Measurements from ENCODE around the gene DCDC1.

DCDC1 gene

DNA sequence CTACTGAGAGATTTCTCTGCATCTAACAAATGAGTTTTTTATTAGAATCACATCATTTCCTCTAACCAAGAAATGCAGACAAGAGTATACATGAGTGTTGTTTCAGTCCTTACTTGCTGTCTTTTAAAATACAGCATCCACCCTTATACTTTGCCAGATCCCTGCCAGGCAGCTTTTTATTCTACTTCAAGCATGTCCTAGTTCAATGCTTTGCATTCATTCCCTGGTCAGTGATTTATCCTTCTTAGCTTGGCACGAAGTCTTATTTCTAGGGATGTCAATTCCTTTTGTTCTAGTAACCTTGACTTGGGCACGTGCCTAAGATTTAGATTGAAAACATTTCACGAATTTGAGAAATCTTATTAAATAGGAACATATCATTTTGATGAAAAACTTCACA lies 476.2 kb downstream of the DCDC1 start:
- no peak for DNase-seq

DNA sequence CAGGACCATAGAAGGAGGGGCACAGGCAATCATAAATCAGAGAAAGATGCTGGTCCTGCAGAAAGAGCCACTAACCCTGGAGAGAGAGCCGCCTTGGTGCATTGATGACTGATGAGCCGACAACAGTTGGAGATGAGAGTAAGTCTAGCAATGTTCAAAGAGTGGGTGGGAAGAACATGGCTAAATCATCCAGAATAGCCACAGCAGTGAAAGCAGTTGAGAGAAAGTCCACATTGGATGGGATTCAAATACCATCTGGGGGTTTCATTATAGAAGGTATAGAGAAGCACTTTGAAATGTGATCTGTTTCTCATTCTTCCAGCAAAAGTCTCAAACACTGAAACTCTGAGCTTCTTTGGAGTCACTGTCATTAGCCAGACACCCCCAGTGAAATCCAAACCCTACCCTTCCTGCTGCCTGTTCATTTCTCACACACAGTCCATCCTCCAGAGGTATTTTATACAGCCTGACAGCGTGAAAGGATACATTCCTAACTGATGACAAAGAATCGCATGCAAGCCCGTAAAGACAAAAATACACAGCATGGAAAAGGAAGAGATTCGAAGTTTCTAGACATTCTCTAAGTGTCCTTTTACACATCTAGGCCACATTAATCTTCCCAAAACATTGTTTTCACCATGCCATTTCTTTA lies 480.3 kb downstream of the DCDC1 start:
- no peak for DNase-seq

DNA sequence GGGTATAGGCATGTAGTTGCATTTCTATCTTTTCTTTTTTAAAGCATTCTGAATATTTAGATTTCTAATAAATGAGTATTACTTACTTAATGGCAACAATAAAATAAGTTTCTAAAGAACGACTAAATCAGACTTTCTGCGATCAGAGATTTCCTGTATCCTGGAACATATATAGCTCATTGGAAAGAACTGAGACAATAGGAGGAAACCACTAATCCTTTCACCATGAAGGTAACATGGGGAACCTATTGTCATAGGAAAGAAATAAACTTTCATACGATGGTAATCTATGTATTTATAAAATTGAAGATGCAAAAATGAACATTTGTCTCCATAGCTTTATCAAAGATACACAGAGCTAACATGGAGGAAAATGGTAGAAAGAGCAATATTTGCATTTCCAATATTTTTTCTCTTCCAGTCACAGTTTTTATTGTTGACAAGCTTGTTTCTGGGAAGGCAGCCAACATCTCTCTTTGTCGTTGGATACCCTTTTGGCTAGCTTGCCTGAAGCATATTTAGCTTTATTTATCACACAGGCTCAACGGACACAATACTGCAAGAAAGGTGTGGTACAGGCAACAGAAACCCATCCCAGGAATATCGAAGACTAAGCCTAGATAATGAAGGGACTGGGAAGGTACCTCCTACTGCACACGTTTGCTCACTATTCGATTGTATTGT lies 490.1 kb downstream of the DCDC1 start:
- DNase-seq = peak; percentile 90

DNA sequence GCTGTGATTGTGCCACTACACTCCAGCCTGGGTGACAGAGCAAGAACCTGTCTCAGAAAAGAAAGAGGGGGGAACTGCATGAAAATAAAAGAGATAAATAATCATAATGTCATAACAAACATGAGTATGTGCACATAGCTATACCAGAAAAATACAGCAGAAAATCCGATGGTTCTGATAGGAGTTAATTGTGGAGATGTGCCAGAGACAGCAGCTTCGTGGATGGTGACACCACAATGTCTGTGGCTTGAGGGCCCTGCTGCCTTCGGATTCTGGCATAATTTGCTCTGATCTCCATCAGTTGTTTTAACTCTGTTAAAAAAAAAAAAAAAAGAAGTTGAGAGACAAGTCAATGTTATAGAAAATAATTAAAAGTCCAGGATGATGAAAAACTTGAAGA lies 491.1 kb downstream of the DCDC1 start:
- DNase-seq = no peak

DNA sequence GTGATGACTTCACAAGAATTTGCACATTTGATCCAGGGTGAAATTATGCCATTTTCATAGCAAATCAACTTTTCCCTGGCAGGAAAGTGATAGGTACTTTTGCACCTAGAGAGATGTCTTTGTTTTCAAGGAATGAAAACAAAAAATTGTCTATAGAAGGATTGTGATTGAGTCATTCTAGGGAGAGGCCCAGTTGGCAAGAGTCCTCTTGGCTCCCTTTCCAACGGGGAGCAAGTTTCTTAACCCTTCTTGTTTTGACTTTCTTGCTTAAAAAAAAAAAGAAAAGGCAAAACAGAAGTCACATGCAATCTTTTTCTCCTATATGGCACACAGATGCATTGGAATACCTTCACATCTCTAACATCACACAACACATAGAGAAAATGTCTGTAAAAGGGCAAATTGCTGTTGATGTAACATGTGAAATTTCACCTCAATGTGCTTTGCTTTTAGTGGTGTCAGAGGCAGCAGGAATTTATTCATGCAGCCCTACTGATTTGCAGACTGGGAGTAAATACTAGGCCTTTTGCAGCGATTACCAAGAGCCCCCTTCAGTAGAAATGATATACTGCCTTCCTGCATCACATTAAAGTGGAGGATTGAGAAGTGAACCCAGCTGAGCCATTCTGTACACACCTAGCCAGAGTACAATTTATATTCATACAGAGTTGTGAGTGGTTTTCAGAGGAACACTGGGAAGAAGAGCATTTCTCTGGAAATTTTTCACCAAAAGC lies 492.7 kb downstream of the DCDC1 start:
- no peak for DNase-seq

DNA sequence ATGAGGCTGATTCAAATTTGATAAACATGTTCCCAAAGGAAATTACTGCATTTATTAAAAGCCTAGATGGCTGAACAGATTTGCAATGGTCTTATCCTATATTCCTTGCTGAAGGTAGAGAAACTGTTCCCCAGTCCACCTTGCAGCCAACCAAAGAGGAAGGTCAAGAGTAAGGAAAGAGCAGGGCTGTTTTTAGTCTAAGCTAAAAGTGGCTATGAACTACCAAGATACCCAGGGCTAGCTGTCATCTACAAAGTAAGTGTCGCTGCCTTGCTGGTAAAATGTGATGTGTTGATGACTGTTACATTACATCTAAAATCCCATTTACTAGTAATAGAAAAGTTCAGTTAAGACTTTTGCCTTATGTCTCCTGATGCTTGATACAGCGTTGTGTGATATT lies 493.3 kb downstream of the DCDC1 start:
- DNase-seq = no peak

DNA sequence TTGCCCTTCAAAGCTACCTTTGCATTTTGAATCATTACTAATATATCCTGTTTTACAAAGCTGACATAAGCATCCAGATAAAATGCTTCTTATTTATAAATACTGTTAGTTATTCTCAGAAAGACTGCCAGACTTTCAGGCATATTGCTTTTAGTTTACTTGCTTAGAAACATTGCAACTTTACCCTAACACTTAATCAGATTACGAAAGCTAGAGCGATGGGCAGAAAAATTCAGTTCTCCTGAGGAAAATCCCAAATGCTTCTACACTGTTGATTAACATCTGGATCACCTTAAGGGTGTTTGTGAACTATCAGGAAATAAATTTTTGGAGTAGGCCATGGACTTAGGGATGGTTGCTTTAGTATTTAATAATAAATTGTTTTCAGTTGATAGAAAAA lies 493.7 kb downstream of the DCDC1 start:
- no peak for DNase-seq

DNA sequence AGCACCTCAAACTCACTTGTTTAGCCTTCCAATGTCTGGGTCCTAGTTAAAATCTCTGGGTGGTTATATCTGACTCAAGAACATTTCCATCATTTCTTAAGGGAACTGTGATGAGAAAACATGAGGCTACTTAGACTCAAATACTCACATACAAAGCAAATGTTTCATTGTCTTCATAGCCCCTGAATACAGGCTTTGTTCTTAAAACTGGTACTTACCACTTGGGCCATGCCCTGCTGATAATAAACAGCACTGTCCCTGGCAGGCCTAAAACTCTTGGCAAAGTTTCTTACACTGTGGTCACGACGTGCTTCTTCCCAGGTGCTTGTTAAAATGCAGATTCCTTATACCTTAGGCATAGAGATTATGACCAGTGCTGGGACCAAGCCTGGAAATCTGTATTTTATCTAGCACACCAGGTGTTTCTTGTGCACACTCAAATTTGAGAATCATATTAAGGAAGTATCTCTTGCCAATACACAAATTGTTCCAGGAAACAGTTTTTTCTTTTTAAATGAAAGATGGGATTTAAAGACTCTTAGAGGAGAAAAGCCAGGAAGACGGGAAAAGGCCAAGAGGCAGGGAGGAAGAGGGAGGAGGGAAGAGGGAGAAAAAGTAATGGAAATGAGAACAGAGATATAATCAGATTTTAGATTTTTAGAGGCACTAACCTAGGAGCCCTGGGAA lies 495.5 kb downstream of the DCDC1 start:
- no peak for DNase-seq

DNA sequence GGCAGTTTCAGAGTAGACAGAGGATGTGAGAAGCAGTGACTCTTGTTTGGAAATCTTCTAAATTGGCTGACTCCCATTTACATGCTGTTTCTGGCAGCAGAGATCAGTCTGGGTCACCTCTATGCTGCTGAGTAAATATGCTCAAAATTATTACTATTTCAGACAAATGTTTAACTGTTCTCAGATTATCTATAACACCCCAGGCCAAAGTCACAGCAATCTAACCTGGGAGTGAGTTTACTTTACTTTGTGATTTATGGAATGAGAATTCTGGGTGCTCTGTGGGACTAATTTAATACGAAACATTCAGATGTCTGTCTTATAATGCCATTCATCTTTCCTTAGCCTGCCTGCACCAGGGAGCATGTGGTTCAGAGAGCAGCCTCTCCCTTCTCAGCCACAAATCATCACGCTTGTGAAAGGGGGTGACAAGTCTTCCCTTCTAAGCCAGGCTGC lies 500.9 kb downstream of the DCDC1 start:
- DNase-seq = no peak

DNA sequence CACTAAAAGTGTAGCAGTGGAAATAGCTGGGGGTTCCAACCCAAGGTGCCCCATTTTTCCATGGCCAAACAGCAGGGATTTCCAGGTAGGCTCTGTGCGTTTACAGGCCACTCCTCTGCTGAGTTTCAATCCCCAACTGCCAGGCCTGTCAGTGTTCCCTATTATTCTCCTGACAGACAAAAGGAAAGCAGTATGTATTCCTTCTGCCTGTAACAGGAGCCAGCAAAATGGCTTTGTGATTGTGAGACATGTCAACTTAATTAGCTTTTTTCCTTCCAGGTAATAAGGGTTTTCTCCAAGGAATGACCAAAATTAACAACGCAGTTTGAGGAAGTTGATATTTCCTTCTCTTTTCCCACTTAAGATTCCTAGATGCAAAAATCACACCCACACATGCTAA lies 506.3 kb downstream of the DCDC1 start:
- DNase-seq = no peak

DNA sequence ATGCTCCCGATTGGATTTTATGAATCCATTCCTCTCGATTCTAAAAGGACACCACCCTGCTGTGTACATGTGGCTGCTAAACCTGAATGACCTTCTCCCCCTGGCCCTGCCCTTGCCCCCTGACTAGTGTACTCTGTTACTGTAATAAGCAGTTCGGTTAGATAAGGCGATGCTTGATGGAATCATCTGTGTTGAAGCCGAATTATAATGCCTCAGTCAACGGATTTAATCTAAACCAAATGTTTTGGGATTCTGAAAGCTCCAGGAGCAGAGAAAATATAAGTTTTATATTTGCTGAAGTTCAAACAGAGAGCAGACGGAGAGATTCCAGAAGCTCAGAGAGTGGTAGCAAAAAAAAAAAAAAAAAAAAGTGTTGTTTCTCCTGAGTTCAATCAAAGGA lies 508.0 kb downstream of the DCDC1 start:
- no peak for DNase-seq

DNA sequence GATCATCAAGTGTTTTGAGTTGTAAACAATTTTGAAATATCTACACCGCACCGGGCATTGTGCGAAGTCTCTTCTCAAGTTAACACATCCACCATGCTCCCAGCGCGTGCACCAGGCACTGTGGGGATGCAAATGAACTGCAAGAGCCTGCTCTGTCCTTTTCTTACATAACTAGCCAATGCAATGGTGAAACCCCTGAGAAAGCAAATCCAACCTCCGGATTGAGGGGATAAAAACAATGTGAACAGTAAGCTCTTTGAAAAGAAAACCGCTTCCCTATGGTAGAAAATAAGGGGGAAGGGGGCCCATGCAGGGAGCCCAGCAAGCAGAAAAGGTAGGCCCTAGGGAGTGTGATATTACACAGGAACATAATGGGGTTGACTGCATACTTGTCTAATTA lies 508.5 kb downstream of the DCDC1 start:
- DNase-seq = no peak

DNA sequence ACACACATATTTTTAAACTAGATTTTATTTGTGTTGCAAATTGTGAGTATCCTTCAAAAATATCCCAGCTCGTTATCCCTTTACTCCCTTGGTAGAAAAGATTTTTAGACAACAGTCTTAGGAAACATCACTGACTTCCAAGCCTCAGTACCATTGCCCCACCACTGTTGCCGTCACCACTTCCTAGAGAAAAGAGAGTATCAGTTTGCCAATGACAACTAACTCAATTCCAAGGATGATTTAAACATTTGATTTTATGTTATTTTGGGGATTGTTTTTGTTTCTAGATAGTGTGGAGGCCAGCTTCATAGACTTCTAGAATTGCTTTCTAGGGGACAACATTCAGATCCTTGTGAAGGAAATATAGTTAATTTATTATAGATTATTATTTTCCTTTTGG lies 509.4 kb downstream of the DCDC1 start:
- DNase-seq = no peak

DNA sequence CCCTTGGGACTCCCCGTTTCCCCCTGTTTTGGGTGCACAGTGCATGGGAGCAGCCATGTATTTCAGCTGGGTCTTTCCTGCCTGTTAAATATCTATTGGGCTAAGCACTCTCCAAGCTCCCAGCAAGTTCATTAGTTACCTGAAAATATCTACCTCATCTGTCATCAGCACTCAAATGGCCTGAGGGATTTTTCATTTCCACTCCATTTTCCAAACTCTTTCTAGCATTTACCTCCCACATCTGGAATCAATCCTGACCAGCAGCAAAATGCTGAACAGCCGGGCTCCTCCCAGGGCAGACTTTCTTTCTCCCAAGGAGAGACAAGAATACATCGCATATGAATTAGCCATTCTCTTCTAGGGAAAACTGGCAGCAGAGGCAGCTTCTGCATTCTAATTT lies 509.9 kb downstream of the DCDC1 start:
- DNase-seq = no peak

DNA sequence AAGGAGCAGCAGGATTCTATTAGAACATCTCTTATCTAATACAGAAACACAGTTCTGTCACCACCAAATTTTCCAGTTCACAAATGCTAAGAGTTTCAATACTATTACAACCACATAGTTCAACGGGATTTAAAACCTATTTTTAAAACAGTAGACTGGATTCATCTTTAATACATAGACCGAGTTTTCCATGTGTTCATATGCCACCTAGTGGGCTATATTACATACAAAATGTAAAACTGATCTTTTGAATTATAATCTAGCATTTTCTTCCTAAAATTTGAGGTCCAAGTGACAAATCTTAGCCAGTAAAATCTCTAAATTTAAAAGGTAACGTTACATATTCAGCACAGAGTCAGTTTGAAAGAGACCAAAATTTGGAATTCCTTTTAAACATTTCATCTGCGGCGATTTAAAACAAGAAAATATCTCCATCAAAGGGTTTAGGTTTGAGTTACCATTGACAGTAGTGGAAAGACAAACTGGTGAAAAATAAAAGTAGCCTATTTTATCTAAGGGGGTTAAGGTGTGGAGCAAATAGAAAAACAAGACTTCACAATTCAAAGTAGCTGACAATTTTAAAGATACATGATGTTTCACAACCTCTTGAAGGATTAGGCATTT lies 514.0 kb downstream of the DCDC1 start:
- no peak for DNase-seq

DNA sequence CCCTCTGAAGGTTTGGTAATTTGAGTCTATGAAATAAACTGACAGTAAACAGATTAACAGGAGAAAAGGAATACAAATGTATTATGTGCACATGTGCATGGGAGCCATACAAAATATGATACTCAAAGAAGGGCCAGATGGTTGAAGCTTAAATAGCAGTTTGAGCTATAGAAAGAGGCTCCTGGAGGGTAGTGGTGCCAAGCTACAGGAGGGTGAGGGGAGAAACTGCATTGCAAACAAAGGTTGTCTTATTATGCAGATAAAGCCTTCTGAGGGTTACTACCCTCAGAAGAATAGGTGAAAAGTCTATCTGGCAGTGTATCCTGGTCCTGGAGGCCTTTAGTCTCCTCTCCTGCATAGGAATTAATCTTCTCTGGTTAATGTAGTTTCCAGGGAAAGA lies 516.1 kb downstream of the DCDC1 start:
- DNase-seq = no peak

DNA sequence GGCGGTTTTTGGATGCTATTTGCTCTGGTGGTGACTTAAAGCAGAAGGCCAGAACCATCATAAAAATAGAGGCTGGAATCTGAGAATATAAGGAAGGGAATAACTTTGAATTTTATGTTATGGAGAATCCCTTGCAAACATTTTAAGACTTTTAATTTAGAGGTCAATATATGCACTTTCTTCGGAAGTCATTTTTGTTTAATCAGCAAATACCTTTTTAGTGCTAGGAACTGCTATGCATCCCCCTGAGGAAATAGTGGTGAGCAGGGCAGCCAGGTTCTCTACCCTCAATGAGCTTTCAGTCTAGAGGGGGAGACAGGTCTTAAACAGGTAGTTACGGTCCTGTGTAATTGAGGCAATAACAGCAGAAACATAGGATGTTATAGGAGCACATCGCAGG lies 516.9 kb downstream of the DCDC1 start:
- DNase-seq = no peak

DNA sequence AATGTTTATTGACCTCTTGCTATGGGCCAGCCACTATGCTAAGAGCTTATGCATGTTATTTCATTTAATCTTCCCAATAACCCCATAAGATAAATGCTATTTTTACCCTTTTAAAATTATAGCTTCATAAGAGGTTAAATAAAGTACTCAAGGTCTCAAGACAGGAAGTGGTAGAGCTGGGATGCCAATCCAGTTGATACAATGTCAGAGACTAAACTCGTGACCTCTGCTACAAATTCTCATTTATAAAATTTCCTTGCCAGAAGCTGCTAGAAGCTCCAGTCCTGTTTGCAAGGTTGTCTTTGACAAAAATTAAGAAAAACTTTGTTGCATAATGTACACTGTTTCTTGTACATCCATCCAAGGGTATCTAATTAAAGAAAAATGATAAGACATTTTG lies 517.4 kb downstream of the DCDC1 start:
- DNase-seq = no peak

DNA sequence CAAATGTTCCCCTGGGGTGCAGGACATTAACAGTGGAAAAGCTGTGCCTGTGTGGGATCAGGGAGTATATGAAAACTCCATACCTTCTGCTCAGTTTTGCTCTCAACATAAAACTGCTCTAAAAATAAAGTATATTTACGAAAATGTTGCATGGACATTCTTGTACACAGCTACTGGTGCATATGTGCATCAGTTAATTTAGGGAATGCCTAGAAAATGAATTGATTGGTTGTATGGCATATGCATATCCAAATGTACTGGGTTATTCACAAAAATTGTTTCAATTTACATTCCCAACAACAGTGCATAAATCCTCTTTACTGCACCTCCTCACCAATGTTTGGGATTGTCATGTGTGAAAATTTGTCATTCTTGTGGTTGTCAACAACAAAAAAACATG lies 532.3 kb downstream of the DCDC1 start:
- DNase-seq = no peak

DNA sequence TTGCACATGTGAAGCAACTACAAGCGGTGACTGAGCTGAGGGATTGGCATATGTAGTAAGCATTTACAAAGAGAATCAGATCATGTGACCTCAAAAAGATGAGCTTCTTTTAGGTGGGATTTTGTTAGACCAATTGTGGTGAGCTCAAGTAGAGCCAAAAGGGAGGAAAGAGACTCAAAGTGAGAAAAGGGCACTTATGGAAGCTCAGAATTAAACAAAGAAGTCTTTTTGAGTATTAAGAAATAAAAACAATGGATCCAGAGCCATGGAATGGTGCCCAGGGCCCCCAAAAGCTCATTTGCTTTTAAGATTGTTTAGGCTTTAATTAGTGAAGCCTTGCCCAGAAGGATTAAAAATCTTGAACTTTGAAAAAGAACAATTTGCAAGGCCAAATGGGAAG lies 536.7 kb downstream of the DCDC1 start:
- no peak for DNase-seq

DNA sequence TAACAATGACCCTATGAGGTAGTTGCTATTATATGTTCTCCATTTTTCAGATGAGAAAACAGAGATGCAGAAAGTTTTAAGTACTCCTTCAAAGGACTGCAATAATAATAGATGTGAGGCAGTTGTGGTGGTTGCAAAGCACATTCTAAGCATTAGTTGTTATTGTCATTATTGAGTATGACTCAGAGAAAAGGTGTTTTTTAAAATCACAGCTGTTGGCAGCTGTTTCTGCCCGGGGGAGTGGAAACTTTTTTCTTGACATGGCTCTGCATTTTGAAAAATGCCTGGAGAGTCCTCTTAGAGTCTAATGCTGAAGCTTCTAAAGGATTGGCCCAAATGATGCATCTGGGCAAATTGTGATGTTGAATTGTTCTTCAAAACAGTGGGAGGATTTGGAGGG lies 538.9 kb downstream of the DCDC1 start:
- DNase-seq = no peak

DNA sequence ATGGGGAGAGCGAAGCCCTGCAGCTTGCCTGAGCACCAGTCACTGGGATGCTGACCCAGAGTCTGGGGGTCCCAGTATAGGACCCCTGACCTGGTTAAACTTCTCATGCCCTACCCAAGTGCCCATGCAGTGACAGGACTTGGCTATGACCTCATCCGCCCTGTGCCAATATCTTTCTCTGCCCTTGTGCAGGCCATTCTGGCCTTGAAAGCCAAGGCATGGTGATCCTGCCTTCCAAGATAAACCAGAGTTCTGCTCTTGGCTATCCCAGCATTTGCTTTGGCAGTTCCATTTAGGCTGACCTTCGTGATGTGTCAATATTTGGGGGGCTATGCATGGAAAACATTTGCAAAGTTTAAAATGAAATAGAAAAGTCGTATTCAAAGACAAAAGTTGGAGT lies 542.6 kb downstream of the DCDC1 start:
- DNase-seq = no peak

DNA sequence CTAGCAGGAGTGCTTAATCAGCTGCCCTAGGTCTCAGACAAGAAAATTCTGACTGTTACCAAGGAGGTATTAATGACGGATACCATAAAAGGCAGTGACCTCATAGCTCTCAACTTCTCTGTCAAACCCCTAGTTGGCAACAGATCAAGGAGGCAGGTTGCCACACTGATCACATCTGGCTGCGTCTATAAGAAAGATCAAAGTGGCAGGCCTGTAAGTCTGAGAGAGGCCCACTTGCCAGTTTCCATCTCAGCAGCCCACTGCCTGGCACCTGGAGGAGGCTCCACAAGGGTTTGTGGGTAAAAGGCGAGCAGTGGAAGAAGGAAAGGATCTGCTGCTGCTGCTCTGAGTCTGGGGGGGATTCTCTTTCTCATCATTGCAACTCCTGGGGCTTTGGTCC lies 543.8 kb downstream of the DCDC1 start:
- no peak for DNase-seq

Measured in NCI-H1105 (cell line).